GM18526 (cell line): ENCODE data around the gene MMP3.

Experiments
- POLR2A ChIP-seq: IDR thresholded peaks from 3 replicates; pipeline ENCODE4 v1.6.1; 2011; ENCODE audit not compliant: insufficient read length; ENCODE audit errors: extremely low read depth

MMP3 gene

GRCh38 chr11:102843489-102843888 is at the start of gene MMP3:
MMP3 (minus strand) TSS chr11:102843609; CDS start chr11:102843546, 63 bp downstream.
- TF ChIP-seq POLR2A: no peak

- TF ChIP-seq POLR2A: no peak
These were observed 48.3 kb upstream of the MMP3 start for GRCh38 chr11:102891736-102892135.

GRCh38 chr11:102886999-102887398 is 43.6 kb upstream of the MMP3 start:
- TF ChIP-seq POLR2A: no peak

GRCh38 chr11:102883141-102883540 is 39.7 kb upstream of the MMP3 start:
- TF ChIP-seq POLR2A: no peak

- no peak for TF ChIP-seq POLR2A
These were observed 39.1 kb upstream of the MMP3 start for GRCh38 chr11:102882389-102883024.

- TF ChIP-seq POLR2A: no peak
These were observed 36.4 kb upstream of the MMP3 start for GRCh38 chr11:102879801-102880200.

- no peak for TF ChIP-seq POLR2A
These were observed 35.2 kb upstream of the MMP3 start for GRCh38 chr11:102878595-102878994.

- no peak for TF ChIP-seq POLR2A
These were observed 31.4 kb upstream of the MMP3 start, which contains the start of gene MMP12 for GRCh38 chr11:102874852-102875251. MMP12 (minus strand) TSS chr11:102874982; CDS start chr11:102874937, 45 bp downstream.

- no peak for TF ChIP-seq POLR2A
These were observed 24.9 kb upstream of the MMP3 start for GRCh38 chr11:102868339-102868738.

- TF ChIP-seq POLR2A: no peak
These were observed 21.3 kb upstream of the MMP3 start for GRCh38 chr11:102864724-102865123.

GRCh38 chr11:102853956-102854355 is 10.5 kb upstream of the MMP3 start:
- no peak for TF ChIP-seq POLR2A

- TF ChIP-seq POLR2A: no peak
These were observed 9.6 kb upstream of the MMP3 start for GRCh38 chr11:102853055-102853454.

GRCh38 chr11:102850973-102851745 is 7.8 kb upstream of the MMP3 start:
- TF ChIP-seq POLR2A: no peak

- TF ChIP-seq POLR2A: no peak
These were observed 5.9 kb upstream of the MMP3 start for GRCh38 chr11:102849311-102849710.

GRCh38 chr11:102846292-102846691 is 2.9 kb upstream of the MMP3 start:
- no peak for TF ChIP-seq POLR2A

- no peak for TF ChIP-seq POLR2A
These were observed 479 bp downstream of the MMP3 start for GRCh38 chr11:102842930-102843329.
